ENCODE results near the gene GBP1.

The GBP1 gene

DNA sequence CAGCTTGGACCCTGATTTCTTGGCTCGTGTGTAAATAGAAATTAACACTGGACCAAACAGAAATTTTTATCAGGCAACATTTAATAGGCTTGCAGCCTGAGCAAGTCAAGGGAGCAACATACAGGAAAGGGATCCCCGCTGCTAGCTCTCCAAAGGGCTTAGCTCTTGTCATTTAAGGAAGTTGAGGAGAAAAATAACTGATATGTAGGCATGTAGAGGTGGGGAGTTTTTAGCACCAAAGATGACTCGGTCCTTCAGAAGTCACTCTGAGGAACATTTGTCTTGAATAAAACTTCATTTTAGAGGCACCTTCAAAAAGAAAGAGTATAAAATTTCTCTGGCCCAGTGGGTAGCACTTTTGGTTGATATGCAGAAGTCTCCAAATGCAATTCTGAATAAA lies 33.8 kb upstream of the GBP1 start:
- Histone ChIP-seq H3K4me2 (ENCODE audit: low read length) (no peak overlapping the region), H3K4me3 (ENCODE audit: low read length) (no peak overlapping the region), H3K79me2 (ENCODE audit: control insufficient read depth, low read length) (no peaks in the 10 kb centered on the region), H3F3A (ENCODE audit: control insufficient read depth, insufficient read depth) (no peaks in the 10 kb centered on the region), H4K20me1 (ENCODE audit: control insufficient read depth, insufficient read depth, low read depth, low read length) (no peaks in the 10 kb centered on the region), H3K27me3 (ENCODE audit: control insufficient read depth, low read length) (no peaks in the 10 kb centered on the region), H3K9me3 (ENCODE audit: control insufficient read depth, insufficient read depth, low read length) (no peaks in the 10 kb centered on the region), H3K4me1 (ENCODE audit: control insufficient read depth, low read length) (no peaks in the 10 kb centered on the region), H3K9me2 (replicated peaks; ENCODE audit: control insufficient read depth, low read length) (no peaks in the 10 kb centered on the region), H3K36me3 (ENCODE audit: control insufficient read depth, low read length) (no peaks in the 10 kb centered on the region), H3K27ac (ENCODE audit: low read depth, low read length) (no peak overlapping the region)
- TF ChIP-seq EZH2phosphoT487 (IDR thresholded peaks at IDR 0.05; ENCODE audit: borderline replicate concordance, low read length) = no peak
- TF ChIP-seq, protein P1, sequence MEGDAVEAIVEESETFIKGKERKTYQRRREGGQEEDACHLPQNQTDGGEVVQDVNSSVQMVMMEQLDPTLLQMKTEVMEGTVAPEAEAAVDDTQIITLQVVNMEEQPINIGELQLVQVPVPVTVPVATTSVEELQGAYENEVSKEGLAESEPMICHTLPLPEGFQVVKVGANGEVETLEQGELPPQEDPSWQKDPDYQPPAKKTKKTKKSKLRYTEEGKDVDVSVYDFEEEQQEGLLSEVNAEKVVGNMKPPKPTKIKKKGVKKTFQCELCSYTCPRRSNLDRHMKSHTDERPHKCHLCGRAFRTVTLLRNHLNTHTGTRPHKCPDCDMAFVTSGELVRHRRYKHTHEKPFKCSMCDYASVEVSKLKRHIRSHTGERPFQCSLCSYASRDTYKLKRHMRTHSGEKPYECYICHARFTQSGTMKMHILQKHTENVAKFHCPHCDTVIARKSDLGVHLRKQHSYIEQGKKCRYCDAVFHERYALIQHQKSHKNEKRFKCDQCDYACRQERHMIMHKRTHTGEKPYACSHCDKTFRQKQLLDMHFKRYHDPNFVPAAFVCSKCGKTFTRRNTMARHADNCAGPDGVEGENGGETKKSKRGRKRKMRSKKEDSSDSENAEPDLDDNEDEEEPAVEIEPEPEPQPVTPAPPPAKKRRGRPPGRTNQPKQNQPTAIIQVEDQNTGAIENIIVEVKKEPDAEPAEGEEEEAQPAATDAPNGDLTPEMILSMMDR (IDR thresholded peaks at IDR 0.05; ENCODE audit: low read depth, low read length, poor library complexity, severe bottlenecking) = no peak

DNA sequence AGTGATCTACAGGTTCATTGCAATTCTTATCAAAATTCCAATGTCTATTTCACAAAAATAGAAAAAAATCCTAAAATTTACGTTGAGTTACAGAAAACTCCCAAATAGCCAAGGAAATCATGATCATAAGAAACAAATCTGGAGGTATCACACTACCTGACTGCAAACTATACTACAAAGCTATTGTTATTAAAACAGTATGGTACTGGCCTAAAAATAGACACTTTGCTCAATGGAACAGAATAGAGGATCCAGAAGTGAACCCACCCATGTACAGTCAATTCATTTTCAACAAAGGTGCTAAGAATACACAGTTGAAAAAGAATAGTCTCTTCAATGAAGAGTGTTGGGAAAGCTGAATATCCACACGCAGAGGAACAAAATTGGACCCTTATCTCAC lies 30.7 kb upstream of the GBP1 start:
- no peak overlapping the region for H3K4me3 ChIP-seq (ENCODE audit: low read length)
- H3K9me3 ChIP-seq (ENCODE audit: control insufficient read depth, insufficient read depth, low read length) = no peaks in the 10 kb centered on the region
- no peaks in the 10 kb centered on the region for H4K20me1 ChIP-seq (ENCODE audit: control insufficient read depth, insufficient read depth, low read depth, low read length)
- H3K9me2 ChIP-seq (replicated peaks; ENCODE audit: control insufficient read depth, low read length) = no peaks in the 10 kb centered on the region
- H3F3A ChIP-seq (ENCODE audit: control insufficient read depth, insufficient read depth) = no peaks in the 10 kb centered on the region
- H3K36me3 ChIP-seq (ENCODE audit: control insufficient read depth, low read length) = no peaks in the 10 kb centered on the region
- TF ChIP-seq EZH2phosphoT487 (IDR thresholded peaks at IDR 0.05; ENCODE audit: borderline replicate concordance, low read length) = no peak
- TF ChIP-seq, protein P1 (IDR thresholded peaks at IDR 0.05; ENCODE audit: low read depth, low read length, poor library complexity, severe bottlenecking) = no peak
- H3K27ac ChIP-seq (ENCODE audit: low read depth, low read length) = no peak overlapping the region
- no peaks in the 10 kb centered on the region for H3K4me1 ChIP-seq (ENCODE audit: control insufficient read depth, low read length)
- H3K79me2 ChIP-seq (ENCODE audit: control insufficient read depth, low read length) = no peaks in the 10 kb centered on the region
- H3K27me3 ChIP-seq (ENCODE audit: control insufficient read depth, low read length) = no peaks in the 10 kb centered on the region
- H3K4me2 ChIP-seq (ENCODE audit: low read length) = no peak overlapping the region

DNA sequence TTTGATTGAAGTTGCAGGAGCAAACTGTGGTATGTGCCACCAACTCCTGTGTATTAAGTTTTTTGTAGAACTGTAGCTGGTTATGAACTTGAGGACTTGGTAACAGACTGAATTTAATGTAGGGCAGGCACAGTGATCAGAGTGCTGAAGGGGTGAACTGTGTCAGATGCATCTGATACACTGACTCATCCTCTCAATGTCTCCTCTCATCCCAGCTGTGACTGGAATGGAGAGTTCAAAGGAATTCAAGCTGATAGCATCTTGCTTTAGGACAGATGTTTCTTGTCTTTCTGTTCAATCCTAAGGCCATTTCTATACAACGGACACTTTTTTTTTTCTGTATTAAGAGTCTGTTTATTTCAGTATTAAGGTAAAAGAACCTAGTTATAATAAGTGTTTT lies 25.0 kb upstream of the GBP1 start:
- H3K27ac ChIP-seq (ENCODE audit: low read depth, low read length) = no peak overlapping the region
- H4K20me1 ChIP-seq (ENCODE audit: control insufficient read depth, insufficient read depth, low read depth, low read length) = no peaks in the 10 kb centered on the region
- no peak overlapping the region for H3K4me3 ChIP-seq (ENCODE audit: low read length)
- no peaks in the 10 kb centered on the region for H3K79me2 ChIP-seq (ENCODE audit: control insufficient read depth, low read length)
- no peaks in the 10 kb centered on the region for H3K27me3 ChIP-seq (ENCODE audit: control insufficient read depth, low read length)
- no peaks in the 10 kb centered on the region for H3F3A ChIP-seq (ENCODE audit: control insufficient read depth, insufficient read depth)
- no peaks in the 10 kb centered on the region for H3K9me2 ChIP-seq (replicated peaks; ENCODE audit: control insufficient read depth, low read length)
- no peaks in the 10 kb centered on the region for H3K4me1 ChIP-seq (ENCODE audit: control insufficient read depth, low read length)
- H3K4me2 ChIP-seq (ENCODE audit: low read length) = no peak overlapping the region
- no peaks in the 10 kb centered on the region for H3K36me3 ChIP-seq (ENCODE audit: control insufficient read depth, low read length)
- no peaks in the 10 kb centered on the region for H3K9me3 ChIP-seq (ENCODE audit: control insufficient read depth, insufficient read depth, low read length)
- no peak for TF ChIP-seq EZH2phosphoT487 (IDR thresholded peaks at IDR 0.05; ENCODE audit: borderline replicate concordance, low read length)
- TF ChIP-seq, protein P1 (IDR thresholded peaks at IDR 0.05; ENCODE audit: low read depth, low read length, poor library complexity, severe bottlenecking) = no peak

DNA sequence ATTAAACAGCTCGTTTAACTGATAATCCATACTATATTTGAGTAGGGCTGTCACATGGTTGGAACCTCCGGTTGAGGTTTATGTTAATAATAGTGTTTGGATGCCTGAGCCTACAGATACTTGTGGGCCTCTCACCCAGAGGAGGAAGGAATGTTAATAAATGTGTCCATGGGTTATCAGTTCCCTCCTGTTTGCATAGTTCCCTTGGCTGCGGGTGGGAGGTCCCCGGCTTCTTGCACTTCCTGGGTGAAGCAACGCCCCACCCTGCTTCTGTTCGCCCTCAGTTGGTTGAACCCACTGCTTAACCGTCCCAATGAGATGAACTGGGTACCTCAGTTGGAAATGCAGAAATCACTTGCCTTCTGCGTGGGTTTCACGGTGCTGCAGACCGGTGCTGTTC lies 23.6 kb upstream of the GBP1 start:
- no peaks in the 10 kb centered on the region for H3K4me1 ChIP-seq (ENCODE audit: control insufficient read depth, low read length)
- H3K27ac ChIP-seq (ENCODE audit: low read depth, low read length) = no peak overlapping the region
- TF ChIP-seq, protein P1 (IDR thresholded peaks at IDR 0.05; ENCODE audit: low read depth, low read length, poor library complexity, severe bottlenecking) = no peak
- TF ChIP-seq EZH2phosphoT487 (IDR thresholded peaks at IDR 0.05; ENCODE audit: borderline replicate concordance, low read length) = no peak
- no peaks in the 10 kb centered on the region for H3K36me3 ChIP-seq (ENCODE audit: control insufficient read depth, low read length)
- H3K79me2 ChIP-seq (ENCODE audit: control insufficient read depth, low read length) = no peaks in the 10 kb centered on the region
- no peaks in the 10 kb centered on the region for H3K9me2 ChIP-seq (replicated peaks; ENCODE audit: control insufficient read depth, low read length)
- H3K27me3 ChIP-seq (ENCODE audit: control insufficient read depth, low read length) = no peaks in the 10 kb centered on the region
- H3K4me3 ChIP-seq (ENCODE audit: low read length) = no peak overlapping the region
- no peaks in the 10 kb centered on the region for H4K20me1 ChIP-seq (ENCODE audit: control insufficient read depth, insufficient read depth, low read depth, low read length)
- H3K9me3 ChIP-seq (ENCODE audit: control insufficient read depth, insufficient read depth, low read length) = no peaks in the 10 kb centered on the region
- no peaks in the 10 kb centered on the region for H3F3A ChIP-seq (ENCODE audit: control insufficient read depth, insufficient read depth)
- no peak overlapping the region for H3K4me2 ChIP-seq (ENCODE audit: low read length)
